Neutrophil (primary cell): ENCODE results near the gene PRKG1.

ENCODE experiments used
- H3K27ac ChIP-seq: fragments of 200-600 bp; sonication (generic); 2 replicates; pipeline ENCODE4 v1.5.1; 2016; ENCODE audit warnings: mild to moderate bottlenecking, moderate library complexity
- H3K27me3 ChIP-seq: fragments of 200-600 bp; sonication (generic); 2 replicates; pipeline ENCODE4 v1.6.0; 2016; ENCODE audit warnings: mild to moderate bottlenecking
- H3K36me3 ChIP-seq: fragments of 200-600 bp; sonication (generic); 2 replicates; pipeline ENCODE4 v1.5.1; 2017
- H3K4me1 ChIP-seq, 2 experiments: fragments of 200-600 bp in 1 of 2; sonication (generic) in 1 of 2; 1 replicate in 1 of 2; 2 replicates in 1 of 2; pipeline versions ENCODE4 v1.5.1 to v1.6.1; 2013 to 2016; ENCODE audit warnings: low read depth in 1 of 2, low read length in 1 of 2, mild to moderate bottlenecking in 1 of 2, moderate library complexity in 1 of 2; ENCODE audit not compliant: control insufficient read depth in 1 of 2, insufficient read depth in 1 of 2
- H3K4me3 ChIP-seq, 2 experiments: fragments of 200-600 bp in 1 of 2; sonication (generic) in 1 of 2; 1 replicate in 1 of 2; 2 replicates in 1 of 2; pipeline ENCODE4 v1.5.1; 2013 to 2016; ENCODE audit warnings: low read depth in 1 of 2, low read length in 1 of 2, mild to moderate bottlenecking in 1 of 2, moderate library complexity in 1 of 2
- H3K9me3 ChIP-seq: fragments of 200-600 bp; sonication (generic); 2 replicates; pipeline ENCODE4 v1.5.1; 2016
- CTCF ChIP-seq: fragments of 200-600 bp; sonication (generic); IDR thresholded peaks from 2 replicates; pipeline ENCODE4 v1.5.1; 2016; ENCODE audit warnings: antibody characterized with exemption

PRKG1 gene

GRCh38 chr10:51076299-51076841 is 2.1 kb downstream of the PRKG1 start:
- Histone ChIP-seq H3K9me3 (no peaks in the 10 kb centered on the region), H3K4me3 (no peak overlapping the region), H3K27me3 (peaks cover 62% of the 10 kb centered on the region), H3K27ac (no peak overlapping the region), H3K4me1 (no peaks in the 10 kb centered on the region), H3K36me3 (no peaks in the 10 kb centered on the region)
- no peak for TF ChIP-seq CTCF

GRCh38 chr10:51077074-51077473 is 2.8 kb downstream of the PRKG1 start:
- H3K27me3 ChIP-seq, result peaks cover 56% of the 10 kb centered on the region
- TF ChIP-seq CTCF, result no peak
- H3K9me3 ChIP-seq, result no peaks in the 10 kb centered on the region
- H3K4me3 ChIP-seq, result no peak overlapping the region
- no peak overlapping the region for H3K27ac ChIP-seq
- no peaks in the 10 kb centered on the region for H3K36me3 ChIP-seq
- no peaks in the 10 kb centered on the region for H3K4me1 ChIP-seq

GRCh38 chr10:51077507-51077906 is 3.2 kb downstream of the PRKG1 start:
- Histone ChIP-seq H3K9me3 (no peaks in the 10 kb centered on the region), H3K4me1 (no peaks in the 10 kb centered on the region), H3K4me3 (no peak overlapping the region), H3K27ac (no peak overlapping the region), H3K27me3 (peaks cover 52% of the 10 kb centered on the region), H3K36me3 (no peaks in the 10 kb centered on the region)
- TF ChIP-seq CTCF, result no peak

DNA sequence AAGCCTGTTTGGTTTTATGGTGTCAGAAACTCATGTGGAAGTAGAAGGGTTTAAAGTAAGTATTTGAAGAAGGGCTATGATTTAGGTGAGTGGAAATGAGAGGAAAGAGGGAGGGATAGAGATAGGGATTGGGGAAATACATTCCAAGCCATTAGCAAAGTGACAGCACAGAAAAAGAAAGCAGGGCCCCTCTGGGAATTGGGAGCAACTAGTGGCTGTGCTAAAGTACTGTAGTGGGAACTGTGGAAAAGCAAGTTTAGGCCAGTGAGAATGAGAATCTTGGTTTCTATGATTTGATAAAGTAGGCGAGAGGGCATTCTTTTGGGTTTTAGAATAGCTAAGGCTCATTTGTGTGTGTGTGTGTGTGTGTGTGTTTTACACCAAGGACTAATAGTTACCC is 5.0 kb downstream of the PRKG1 start:
- H3K4me1 ChIP-seq, result no peaks in the 10 kb centered on the region
- H3K36me3 ChIP-seq, result no peaks in the 10 kb centered on the region
- no peak overlapping the region for H3K27ac ChIP-seq
- H3K9me3 ChIP-seq, result no peaks in the 10 kb centered on the region
- no peak overlapping the region for H3K4me3 ChIP-seq
- no peak for TF ChIP-seq CTCF
- peaks cover 33% of the 10 kb centered on the region for H3K27me3 ChIP-seq

- no peaks in the 10 kb centered on the region for H3K9me3 ChIP-seq
- H3K27ac ChIP-seq, result no peak overlapping the region
- H3K36me3 ChIP-seq, result no peaks in the 10 kb centered on the region
- no peaks in the 10 kb centered on the region for H3K4me1 ChIP-seq
- H3K4me3 ChIP-seq, result no peak overlapping the region
- H3K27me3 ChIP-seq, result peaks cover 29% of the 10 kb centered on the region
- TF ChIP-seq CTCF, result no peak
Observed at GRCh38 chr10:51079766-51080165, 5.5 kb downstream of the PRKG1 start.
